Neural progenitor cell (in vitro differentiated cells): Measurements from ENCODE around the gene PRDM10. TPM values are rescaled to one million over a fixed set of nuclear protein-coding genes. Genes with fewer than 3 reads are reported as not detected.

ENCODE experiments used
- DNase-seq: peaks from one replicate; pipeline ENCODE4 v3.0.0-alpha.2; 2016; ENCODE audit warnings: low spot score
- H2AFZ ChIP-seq: fragments of 200-600 bp; sonication (generic); replicated peaks from 2 replicates; pipeline ENCODE4 v1.6.1; 2016; ENCODE audit warnings: antibody characterized with exemption
- H3F3A ChIP-seq: fragments of 200-600 bp; sonication (generic); 2 replicates; pipeline ENCODE4 v1.6.1; 2016; ENCODE audit warnings: antibody characterized with exemption, low read depth
- H3K27ac ChIP-seq: fragments of 200-600 bp; sonication (generic); 2 replicates; pipeline ENCODE4 v1.5.1; 2016; ENCODE audit warnings: mild to moderate bottlenecking
- H3K27me3 ChIP-seq: fragments of 200-600 bp; sonication (generic); 2 replicates; pipeline ENCODE4 v1.6.1; 2016; ENCODE audit warnings: mild to moderate bottlenecking, moderate library complexity
- H3K36me3 ChIP-seq: fragments of 200-600 bp; sonication (generic); 2 replicates; pipeline ENCODE4 v1.5.1; 2016
- H3K4me1 ChIP-seq: fragments of 200-600 bp; sonication (generic); 2 replicates; pipeline ENCODE4 v1.6.1; 2016; ENCODE audit warnings: mixed run types
- H3K4me2 ChIP-seq: fragments of 200-600 bp; sonication (generic); 2 replicates; pipeline ENCODE4 v1.6.1; 2016
- H3K4me3 ChIP-seq: fragments of 200-600 bp; sonication (generic); 2 replicates; pipeline ENCODE4 v1.5.1; 2016
- H3K79me2 ChIP-seq: fragments of 200-600 bp; sonication (generic); 2 replicates; pipeline ENCODE4 v1.6.1; 2016; ENCODE audit warnings: low read depth
- H3K9ac ChIP-seq: fragments of 200-600 bp; sonication (generic); 2 replicates; pipeline ENCODE4 v1.6.1; 2016
- H3K9me3 ChIP-seq: fragments of 200-600 bp; sonication (generic); 2 replicates; pipeline ENCODE4 v1.5.1; 2016; ENCODE audit warnings: low read depth
- H4K20me1 ChIP-seq: fragments of 200-600 bp; sonication (generic); 2 replicates; pipeline ENCODE4 v1.6.1; 2016; ENCODE audit warnings: low read depth
- H3K27ac Mint-ChIP-seq: 3 replicates; pipeline ENCODE4 v1.8.0; 2021; ENCODE audit warnings: mixed read lengths
- H3K27me3 Mint-ChIP-seq: 2 replicates; pipeline ENCODE4 v1.8.0; 2022; ENCODE audit warnings: low read depth, mild to moderate bottlenecking, inconsistent platforms, moderate library complexity, mixed read lengths; ENCODE audit not compliant: insufficient read depth
- H3K36me3 Mint-ChIP-seq: 3 replicates; pipeline ENCODE4 v1.8.0; 2021; ENCODE audit warnings: mixed read lengths
- H3K4me1 Mint-ChIP-seq: 3 replicates; pipeline ENCODE4 v1.8.0; 2021; ENCODE audit warnings: mixed read lengths
- H3K4me3 Mint-ChIP-seq: 3 replicates; pipeline ENCODE4 v1.8.0; 2021; ENCODE audit warnings: mild to moderate bottlenecking, moderate library complexity, mixed read lengths
- H3K9me3 Mint-ChIP-seq: 3 replicates; pipeline ENCODE4 v1.8.0; 2020; ENCODE audit warnings: mixed read lengths
- EZH2 ChIP-seq: fragments of 200-600 bp; sonication (generic); IDR thresholded peaks from 2 replicates; pipeline ENCODE4 v1.6.1; 2017; ENCODE audit warnings: antibody characterized with exemption, mild to moderate bottlenecking, moderate library complexity
- EZH2phosphoT487 ChIP-seq: fragments of 200-600 bp; sonication (generic); IDR thresholded peaks from 2 replicates; pipeline ENCODE4 v1.6.1; 2017; ENCODE audit warnings: antibody characterized with exemption
- total RNA-seq: library from RNA; depleted of rRNA; stranded (reverse); fragments of >200 nt; gene quantifications from 2 replicates; pipeline ENCODE4 v1.2.3, GENCODE V29; 2015; ENCODE audit warnings: low replicate concordance
- TF ChIP-seq, protein P1 (sequence below): fragments of 200-600 bp; sonication (generic); IDR thresholded peaks from 2 replicates; pipeline ENCODE4 v1.5.1; 2017; ENCODE audit warnings: antibody characterized with exemption, mild to moderate bottlenecking

PRDM10 gene
- total RNA-seq, 1 donor from 2014 or later = 16.3 TPM

DNA sequence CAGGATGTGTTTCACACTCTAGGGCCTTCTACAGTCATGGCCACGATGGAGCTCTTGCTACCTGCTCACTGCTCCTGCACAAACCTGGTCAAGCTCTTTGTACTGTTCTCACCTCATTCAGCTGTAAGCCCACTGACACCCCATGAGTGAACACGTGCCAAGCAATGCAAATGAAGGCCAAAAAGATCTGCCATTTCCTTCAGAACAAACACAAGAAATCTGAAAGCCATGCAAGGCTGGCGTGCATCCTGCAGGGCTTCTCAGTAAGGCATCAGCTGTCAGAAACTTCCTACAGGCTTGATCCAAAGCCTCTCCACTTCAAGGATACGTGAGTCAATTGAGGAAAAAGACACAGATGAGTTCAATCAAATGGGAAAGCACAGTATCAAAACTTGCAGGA is 63.1 kb downstream of the PRDM10 start:
- peaks cover 12% of the 10 kb centered on the region for H3K36me3 Mint-ChIP-seq
- H3K27me3 Mint-ChIP-seq = no peaks in the 10 kb centered on the region
- H3K9me3 Mint-ChIP-seq = no peaks in the 10 kb centered on the region
- no peak overlapping the region for H3K4me3 Mint-ChIP-seq
- H3K27ac Mint-ChIP-seq = no peak overlapping the region
- no peaks in the 10 kb centered on the region for H3K9me3 ChIP-seq
- no peak overlapping the region for H3K27ac ChIP-seq
- no peaks in the 10 kb centered on the region for H3K79me2 ChIP-seq
- H3K4me1 Mint-ChIP-seq = peaks cover 12% of the 10 kb centered on the region
- TF ChIP-seq EZH2phosphoT487 = no peak
- no peak for TF ChIP-seq EZH2
- TF ChIP-seq, protein P1, sequence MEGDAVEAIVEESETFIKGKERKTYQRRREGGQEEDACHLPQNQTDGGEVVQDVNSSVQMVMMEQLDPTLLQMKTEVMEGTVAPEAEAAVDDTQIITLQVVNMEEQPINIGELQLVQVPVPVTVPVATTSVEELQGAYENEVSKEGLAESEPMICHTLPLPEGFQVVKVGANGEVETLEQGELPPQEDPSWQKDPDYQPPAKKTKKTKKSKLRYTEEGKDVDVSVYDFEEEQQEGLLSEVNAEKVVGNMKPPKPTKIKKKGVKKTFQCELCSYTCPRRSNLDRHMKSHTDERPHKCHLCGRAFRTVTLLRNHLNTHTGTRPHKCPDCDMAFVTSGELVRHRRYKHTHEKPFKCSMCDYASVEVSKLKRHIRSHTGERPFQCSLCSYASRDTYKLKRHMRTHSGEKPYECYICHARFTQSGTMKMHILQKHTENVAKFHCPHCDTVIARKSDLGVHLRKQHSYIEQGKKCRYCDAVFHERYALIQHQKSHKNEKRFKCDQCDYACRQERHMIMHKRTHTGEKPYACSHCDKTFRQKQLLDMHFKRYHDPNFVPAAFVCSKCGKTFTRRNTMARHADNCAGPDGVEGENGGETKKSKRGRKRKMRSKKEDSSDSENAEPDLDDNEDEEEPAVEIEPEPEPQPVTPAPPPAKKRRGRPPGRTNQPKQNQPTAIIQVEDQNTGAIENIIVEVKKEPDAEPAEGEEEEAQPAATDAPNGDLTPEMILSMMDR = no peak
- peaks cover 4% of the 10 kb centered on the region for H3K4me1 ChIP-seq
- no peak overlapping the region for H3K4me2 ChIP-seq
- no peak for DNase-seq
- H3K4me3 ChIP-seq = no peak overlapping the region
- no peak overlapping the region for H2AFZ ChIP-seq
- no peaks in the 10 kb centered on the region for H4K20me1 ChIP-seq
- H3K27me3 ChIP-seq = no peaks in the 10 kb centered on the region
- H3K36me3 ChIP-seq = peaks cover 7% of the 10 kb centered on the region
- no peak overlapping the region for H3K9ac ChIP-seq
- H3F3A ChIP-seq = no peaks in the 10 kb centered on the region

DNA sequence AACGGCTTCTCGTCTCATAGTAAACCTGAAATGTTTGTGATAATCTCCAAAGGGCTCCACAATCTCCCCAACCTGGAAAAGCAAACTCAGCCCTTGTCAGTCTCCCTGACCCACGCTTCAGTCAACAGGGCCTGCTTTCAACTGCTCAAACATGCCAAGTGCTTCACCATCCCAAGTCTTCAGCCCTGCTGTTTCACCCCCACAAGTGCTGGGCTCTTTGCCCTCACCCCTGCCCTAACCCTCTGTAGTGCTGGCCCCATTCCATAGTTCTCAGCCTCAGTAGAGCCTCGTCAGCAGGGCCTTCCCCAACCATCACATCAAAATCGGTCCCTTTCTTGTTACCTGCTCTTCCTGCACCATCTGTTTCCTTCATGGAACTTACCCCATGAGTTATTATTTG is 63.9 kb downstream of the PRDM10 start:
- Histone ChIP-seq H3K4me2 (no peak overlapping the region), H3K36me3 (peaks cover 7% of the 10 kb centered on the region), H3F3A (no peaks in the 10 kb centered on the region), H3K4me1 (peaks cover 4% of the 10 kb centered on the region), H3K9me3 (no peaks in the 10 kb centered on the region), H3K27ac (no peak overlapping the region), H2AFZ (no peak overlapping the region), H3K4me3 (no peak overlapping the region), H3K27me3 (no peaks in the 10 kb centered on the region), H3K79me2 (no peaks in the 10 kb centered on the region), H3K9ac (no peak overlapping the region), H4K20me1 (no peaks in the 10 kb centered on the region)
- H3K27ac Mint-ChIP-seq = no peak overlapping the region
- peaks cover 12% of the 10 kb centered on the region for H3K4me1 Mint-ChIP-seq
- TF ChIP-seq EZH2 = no peak
- TF ChIP-seq EZH2phosphoT487 = no peak
- TF ChIP-seq, protein P1 = no peak
- no peaks in the 10 kb centered on the region for H3K27me3 Mint-ChIP-seq
- no peak overlapping the region for H3K4me3 Mint-ChIP-seq
- DNase-seq = no peak
- no peaks in the 10 kb centered on the region for H3K9me3 Mint-ChIP-seq
- H3K36me3 Mint-ChIP-seq = peaks cover 15% of the 10 kb centered on the region

DNA sequence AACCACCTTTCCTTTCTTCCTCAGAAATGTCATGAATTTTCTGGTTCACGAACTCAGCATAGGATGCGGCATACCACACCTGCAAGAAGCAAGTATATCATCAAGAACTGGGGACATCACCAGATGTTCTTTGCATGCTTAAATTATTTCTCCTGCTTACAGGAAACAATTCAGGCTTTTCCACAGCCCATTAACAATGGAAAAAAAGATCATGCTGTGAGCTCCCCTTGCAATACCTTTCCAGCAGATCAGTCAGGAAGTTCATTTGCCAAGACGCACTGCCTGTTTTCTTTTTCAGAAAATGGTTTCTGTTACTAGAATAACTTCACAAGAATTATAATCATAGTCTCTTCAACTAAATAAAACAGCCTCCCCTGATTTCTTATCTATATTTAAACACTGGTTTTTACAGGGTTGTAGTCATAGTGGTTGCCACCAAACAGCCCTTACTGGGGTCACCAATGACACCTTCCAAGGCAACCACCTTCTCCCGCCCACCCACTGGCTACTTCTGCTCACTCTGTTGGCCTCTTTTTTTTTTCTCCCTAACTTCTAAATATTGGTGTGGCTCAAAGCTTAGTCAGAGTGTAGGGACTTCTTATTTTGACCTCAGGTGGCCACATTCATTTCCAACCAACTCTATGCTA is 64.9 kb downstream of the PRDM10 start:
- H3F3A ChIP-seq = no peaks in the 10 kb centered on the region
- TF ChIP-seq, protein P1 = no peak
- no peak for TF ChIP-seq EZH2phosphoT487
- no peak for TF ChIP-seq EZH2
- H3K79me2 ChIP-seq = no peaks in the 10 kb centered on the region
- Mint-ChIP-seq H3K9me3 (no peaks in the 10 kb centered on the region), H3K27me3 (no peaks in the 10 kb centered on the region), H3K4me3 (no peak overlapping the region), H3K36me3 (peaks cover 15% of the 10 kb centered on the region), H3K27ac (no peak overlapping the region), H3K4me1 (peaks cover 12% of the 10 kb centered on the region)
- no peaks in the 10 kb centered on the region for H3K27me3 ChIP-seq
- no peak overlapping the region for H3K4me3 ChIP-seq
- H3K9me3 ChIP-seq = no peaks in the 10 kb centered on the region
- H2AFZ ChIP-seq = no peak overlapping the region
- H3K9ac ChIP-seq = no peak overlapping the region
- no peaks in the 10 kb centered on the region for H4K20me1 ChIP-seq
- no peak overlapping the region for H3K4me2 ChIP-seq
- H3K36me3 ChIP-seq = peaks cover 7% of the 10 kb centered on the region
- H3K4me1 ChIP-seq = peaks cover 4% of the 10 kb centered on the region
- H3K27ac ChIP-seq = no peak overlapping the region
- no peak for DNase-seq
